Neural cell (in vitro differentiated cells): ENCODE data around the gene LDLRAD4. TPM values are rescaled to one million over a fixed set of nuclear protein-coding genes. Genes with fewer than 3 reads are reported as not detected.

ENCODE experiments used
- H2AFZ ChIP-seq: fragments of 200-600, 300-800 bp; sonication (generic), shearing (Covaris generic); 2 replicates; pipeline ENCODE4 v1.6.0; 2014; ENCODE audit warnings: low read depth, mild to moderate bottlenecking, antibody characterized with exemption, low read length, moderate library complexity
- H3F3A ChIP-seq: fragments of 200-600 bp; shearing (Covaris generic); 2 replicates; pipeline ENCODE4 v1.6.1; 2016; ENCODE audit warnings: mild to moderate bottlenecking, moderate library complexity, mixed read lengths, antibody characterized with exemption, low read length; ENCODE audit not compliant: insufficient read depth, poor library complexity, severe bottlenecking
- H3K27ac ChIP-seq: fragments of 200-600, 300-800 bp; sonication (generic), shearing (Covaris generic); 2 replicates; pipeline ENCODE4 v1.5.1; 2014; ENCODE audit warnings: mild to moderate bottlenecking, low read length, moderate library complexity
- H3K27me3 ChIP-seq: fragments of 300-800, 200-600 bp; sonication (generic), shearing (Covaris generic); 2 replicates; pipeline ENCODE4 v1.6.0; 2014; ENCODE audit warnings: mild to moderate bottlenecking, low read depth, low read length, moderate library complexity; ENCODE audit not compliant: insufficient read depth
- H3K36me3 ChIP-seq: fragments of 300-800, 200-600 bp; sonication (generic), shearing (Covaris generic); 2 replicates; pipeline ENCODE4 v1.5.1; 2014; ENCODE audit warnings: mild to moderate bottlenecking, antibody characterized with exemption, low read length, moderate library complexity; ENCODE audit not compliant: insufficient read depth
- H3K4me2 ChIP-seq: fragments of 300-800, 200-600 bp; sonication (generic), shearing (Covaris generic); 2 replicates; pipeline ENCODE4 v1.6.0; 2014; ENCODE audit warnings: mild to moderate bottlenecking, low read length
- H3K4me3 ChIP-seq: fragments of 300-800, 200-600 bp; sonication (generic), shearing (Covaris generic); 2 replicates; pipeline ENCODE4 v1.5.1; 2014; ENCODE audit warnings: mild to moderate bottlenecking, low read length, moderate library complexity
- H3K79me2 ChIP-seq: fragments of 200-600 bp; shearing (Covaris generic); replicated peaks from 2 replicates; pipeline ENCODE4 v1.6.0; 2014; ENCODE audit warnings: mild to moderate bottlenecking, low read length, moderate library complexity; ENCODE audit not compliant: insufficient read depth
- H3K9ac ChIP-seq: fragments of 300-800, 200-600 bp; sonication (generic), shearing (Covaris generic); 2 replicates; pipeline ENCODE4 v1.6.1; 2016; ENCODE audit warnings: mild to moderate bottlenecking, low read length, mixed read lengths
- H3K9me2 ChIP-seq: fragments of 200-600 bp; shearing (Covaris generic); 2 replicates; pipeline ENCODE4 v1.6.1; 2016; ENCODE audit warnings: mild to moderate bottlenecking, low read length, mixed read lengths; ENCODE audit not compliant: insufficient read depth
- H3K9me3 ChIP-seq: fragments of 200-600, 300-800 bp; sonication (generic), shearing (Covaris generic); 2 replicates; pipeline ENCODE4 v1.6.1; 2016; ENCODE audit warnings: mild to moderate bottlenecking, mixed run types, low read length, moderate library complexity, mixed read lengths
- H4K20me1 ChIP-seq: fragments of 200-600 bp; shearing (Covaris generic); 2 replicates; pipeline ENCODE4 v1.6.1; 2016; ENCODE audit warnings: mild to moderate bottlenecking, mixed run types; ENCODE audit not compliant: insufficient read depth
- EP300 ChIP-seq: fragments of 450-650 bp; conservative IDR thresholded peaks from 2 replicates; pipeline ENCODE4 v1.6.1; 2014; ENCODE audit warnings: antibody characterized with exemption, mild to moderate bottlenecking, moderate library complexity; ENCODE audit not compliant: poor library complexity, severe bottlenecking
- EZH2 ChIP-seq: fragments of 200-600, 300-800 bp; shearing (Covaris generic), sonication (generic); IDR thresholded peaks from 2 replicates; pipeline ENCODE4 v1.6.1; 2014; ENCODE audit warnings: antibody characterized with exemption, low read length, borderline replicate concordance, mild to moderate bottlenecking; ENCODE audit not compliant: insufficient read depth, poor library complexity, severe bottlenecking
- MXI1 ChIP-seq: fragments of 450-650 bp; conservative IDR thresholded peaks from 2 replicates; pipeline ENCODE4 v1.6.1; 2014; ENCODE audit warnings: antibody characterized with exemption, mild to moderate bottlenecking; ENCODE audit not compliant: poor library complexity, severe bottlenecking
- POLR2AphosphoS5 ChIP-seq: IDR thresholded peaks from 2 replicates; pipeline ENCODE4 v1.6.1; 2012
- RAD21 ChIP-seq: fragments of 450-650 bp; conservative IDR thresholded peaks from 2 replicates; pipeline ENCODE4 v1.6.1; 2014; ENCODE audit warnings: antibody characterized with exemption, mild to moderate bottlenecking, moderate library complexity
- REST ChIP-seq: IDR thresholded peaks from 2 replicates; pipeline ENCODE4 v1.6.1; 2012; ENCODE audit warnings: borderline replicate concordance
- SMC3 ChIP-seq: fragments of 450-650 bp; conservative IDR thresholded peaks from 2 replicates; pipeline ENCODE4 v1.6.1; 2014; ENCODE audit warnings: antibody characterized with exemption, mild to moderate bottlenecking, moderate library complexity; ENCODE audit not compliant: poor library complexity
- TAF1 ChIP-seq: IDR thresholded peaks from 2 replicates; pipeline ENCODE4 v1.6.1; 2012; ENCODE audit warnings: low read depth
- polyA plus RNA-seq: library from polyadenylated mRNA; depleted of rRNA; stranded (reverse); fragments of >200 nt; gene quantifications from 2 replicates; pipeline ENCODE4 v1.2.3, GENCODE V29; 2014
- TF ChIP-seq, protein P1 (sequence below): fragments of 450-650 bp; IDR thresholded peaks from 2 replicates; pipeline ENCODE4 v1.5.1; 2014; ENCODE audit warnings: antibody characterized with exemption, mild to moderate bottlenecking, moderate library complexity; ENCODE audit not compliant: poor library complexity, severe bottlenecking

LDLRAD4 gene
- polyA plus RNA-seq, 1 donor from 2014 or later, result 3.7 TPM

GRCh38 chr18:13400636-13401315 lies 182.2 kb downstream of the LDLRAD4 start:
- Histone ChIP-seq H3K4me2 (no peak overlapping the region), H3K4me3 (no peak overlapping the region), H4K20me1 (no peaks in the 10 kb centered on the region), H3K9me3 (no peaks in the 10 kb centered on the region), H3K27ac (no peak overlapping the region), H2AFZ (no peak overlapping the region), H3K27me3 (no peaks in the 10 kb centered on the region), H3K9ac (no peak overlapping the region), H3K79me2 (no peaks in the 10 kb centered on the region), H3F3A (no peaks in the 10 kb centered on the region), H3K36me3 (no peaks in the 10 kb centered on the region), H3K9me2 (no peaks in the 10 kb centered on the region)
- no peak for TF ChIP-seq EP300

- TF ChIP-seq RAD21 (no peak), EZH2 (no peak), TAF1 (no peak), MXI1 (no peak), POLR2AphosphoS5 (no peak)
- Histone ChIP-seq H3K9me3 (no peaks in the 10 kb centered on the region), H3K27ac (no peak overlapping the region), H3K27me3 (no peaks in the 10 kb centered on the region), H2AFZ (no peak overlapping the region), H3K4me3 (no peak overlapping the region), H3K4me2 (no peak overlapping the region), H3K9ac (no peak overlapping the region), H3K9me2 (no peaks in the 10 kb centered on the region), H4K20me1 (no peaks in the 10 kb centered on the region), H3F3A (no peaks in the 10 kb centered on the region), H3K79me2 (no peaks in the 10 kb centered on the region), H3K36me3 (no peaks in the 10 kb centered on the region)
Observed at GRCh38 chr18:13401404-13401803, 182.8 kb downstream of the LDLRAD4 start.

GRCh38 chr18:13401826-13402225 lies 183.3 kb downstream of the LDLRAD4 start:
- Histone ChIP-seq H2AFZ (no peak overlapping the region), H3K9me2 (no peaks in the 10 kb centered on the region), H3K4me3 (no peak overlapping the region), H3K36me3 (no peaks in the 10 kb centered on the region), H4K20me1 (no peaks in the 10 kb centered on the region), H3K27ac (no peak overlapping the region), H3K4me2 (no peak overlapping the region), H3K27me3 (no peaks in the 10 kb centered on the region), H3F3A (no peaks in the 10 kb centered on the region), H3K9me3 (no peaks in the 10 kb centered on the region), H3K79me2 (no peaks in the 10 kb centered on the region), H3K9ac (no peak overlapping the region)
- TF ChIP-seq TAF1 (no peak), RAD21 (no peak), EZH2 (no peak), POLR2AphosphoS5 (no peak), REST (no peak), MXI1 (no peak), SMC3 (no peak), EP300 (no peak)
- TF ChIP-seq, protein P1, sequence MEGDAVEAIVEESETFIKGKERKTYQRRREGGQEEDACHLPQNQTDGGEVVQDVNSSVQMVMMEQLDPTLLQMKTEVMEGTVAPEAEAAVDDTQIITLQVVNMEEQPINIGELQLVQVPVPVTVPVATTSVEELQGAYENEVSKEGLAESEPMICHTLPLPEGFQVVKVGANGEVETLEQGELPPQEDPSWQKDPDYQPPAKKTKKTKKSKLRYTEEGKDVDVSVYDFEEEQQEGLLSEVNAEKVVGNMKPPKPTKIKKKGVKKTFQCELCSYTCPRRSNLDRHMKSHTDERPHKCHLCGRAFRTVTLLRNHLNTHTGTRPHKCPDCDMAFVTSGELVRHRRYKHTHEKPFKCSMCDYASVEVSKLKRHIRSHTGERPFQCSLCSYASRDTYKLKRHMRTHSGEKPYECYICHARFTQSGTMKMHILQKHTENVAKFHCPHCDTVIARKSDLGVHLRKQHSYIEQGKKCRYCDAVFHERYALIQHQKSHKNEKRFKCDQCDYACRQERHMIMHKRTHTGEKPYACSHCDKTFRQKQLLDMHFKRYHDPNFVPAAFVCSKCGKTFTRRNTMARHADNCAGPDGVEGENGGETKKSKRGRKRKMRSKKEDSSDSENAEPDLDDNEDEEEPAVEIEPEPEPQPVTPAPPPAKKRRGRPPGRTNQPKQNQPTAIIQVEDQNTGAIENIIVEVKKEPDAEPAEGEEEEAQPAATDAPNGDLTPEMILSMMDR, result no peak
